Endothelial cell of umbilical vein (primary cell): ENCODE results near the gene PTPN12. TPM values are rescaled to one million over a fixed set of nuclear protein-coding genes. Genes with fewer than 3 reads are reported as not detected.

Source experiments
- BruUV-seq: library from RNA; stranded (reverse); fragments of 400-500 nt; replicated peaks from 2 replicates; lab custom pipeline; 2021; lab: Mats Ljungman, UMichigan
- CTCF ChIA-PET: fragments of 300-600, 350-600 bp; sonication (Branson Sonifier 250); formaldehyde crosslinking; loops from one replicate; lab custom pipeline; 2021; ENCODE audit warnings: antibody characterized with exemption, inconsistent platforms; lab: Charles Lee
- POLR2A ChIA-PET: fragments of 300-600, 350-600 bp; sonication (Branson Sonifier 250); formaldehyde crosslinking; loops from one replicate; lab custom pipeline; 2021; ENCODE audit warnings: antibody characterized with exemption, inconsistent platforms; lab: Charles Lee
- DNase-seq: peaks from one replicate; pipeline ENCODE4 v3.0.0-alpha.2; 2011; ENCODE audit warnings: low read depth, low spot score
- FAIRE-seq: peaks from 2 replicates; lab custom pipeline; 2011; peaks lifted over from hg19 to GRCh38; lab: Jason Lieb, UNC
- H2AFZ ChIP-seq: 2 replicates; pipeline ENCODE4 v1.6.0; 2012; ENCODE audit warnings: low read depth, low read length, control low read depth, inconsistent platforms
- H3K27ac ChIP-seq: 2 replicates; pipeline ENCODE4 v1.5.1; 2011; ENCODE audit warnings: low read depth, mild to moderate bottlenecking, control low read depth, low read length, moderate library complexity; ENCODE audit not compliant: insufficient read depth
- H3K27me3 ChIP-seq, 2 experiments: 2 replicates each; pipeline versions ENCODE4 v1.6.0 to v1.6.1; 2011; ENCODE audit warnings: low read length in 2 of 2, mixed read lengths in 1 of 2; ENCODE audit not compliant: control insufficient read depth in 2 of 2, insufficient read depth in 2 of 2
- H3K36me3 ChIP-seq, 2 experiments: 2 replicates in 1 of 2; 3 replicates in 1 of 2; pipeline ENCODE4 v1.5.1; 2011; ENCODE audit warnings: low read length in 2 of 2, mild to moderate bottlenecking in 1 of 2, moderate library complexity in 1 of 2; ENCODE audit not compliant: control insufficient read depth in 2 of 2, insufficient read depth in 2 of 2; ENCODE audit errors: extremely low read depth in 1 of 2
- H3K4me1 ChIP-seq: 3 replicates; pipeline ENCODE4 v1.5.1; 2011; ENCODE audit warnings: mild to moderate bottlenecking, low read length; ENCODE audit not compliant: control insufficient read depth, insufficient read depth; ENCODE audit errors: extremely low read depth
- H3K4me2 ChIP-seq: 2 replicates; pipeline ENCODE4 v1.6.1; 2011; ENCODE audit warnings: low read length, control low read depth, mixed read lengths; ENCODE audit not compliant: insufficient read depth
- H3K4me3 ChIP-seq, 3 experiments: fragments of 200-600 bp in 1 of 3; sonication (generic), shearing (Covaris generic) in 1 of 3; replicated peaks in 1 of 3; 2 replicates each; pipeline ENCODE4 v1.5.1; 2011 to 2016; ENCODE audit warnings: control low read depth in 3 of 3, low read length in 3 of 3, mild to moderate bottlenecking in 2 of 3, inconsistent platforms in 1 of 3, low read depth in 1 of 3, moderate library complexity in 1 of 3; ENCODE audit not compliant: insufficient read depth in 1 of 3
- H3K79me2 ChIP-seq: 2 replicates; pipeline ENCODE4 v1.6.0; 2012; ENCODE audit warnings: low read length, inconsistent platforms; ENCODE audit not compliant: control insufficient read depth, insufficient read depth
- H3K9ac ChIP-seq: replicated peaks from 2 replicates; pipeline ENCODE3; 2011; ENCODE audit warnings: low read length, control low read depth; ENCODE audit not compliant: insufficient read depth; ENCODE audit errors: extremely low read depth
- H3K9me1 ChIP-seq: replicated peaks from 3 replicates; pipeline ENCODE4 v1.6.0; 2011; ENCODE audit warnings: mild to moderate bottlenecking, low read length; ENCODE audit not compliant: control insufficient read depth, insufficient read depth; ENCODE audit errors: extremely low read depth
- H3K9me3 ChIP-seq: replicated peaks from 2 replicates; pipeline ENCODE4 v1.5.1; 2012; ENCODE audit warnings: low read length, inconsistent platforms; ENCODE audit not compliant: control insufficient read depth, insufficient read depth
- H4K20me1 ChIP-seq: replicated peaks from 2 replicates; pipeline ENCODE3; 2011; ENCODE audit warnings: mild to moderate bottlenecking, low read length; ENCODE audit not compliant: control insufficient read depth, insufficient read depth; ENCODE audit errors: extremely low read depth
- CTCF ChIP-seq, 2 donors: IDR thresholded peaks; 1 replicate in 1 of 2; 2 replicates in 1 of 2; pipeline ENCODE4 v1.5.1; 2011; ENCODE audit warnings: low read length in 2 of 2, mild to moderate bottlenecking in 2 of 2, moderate library complexity in 2 of 2, control low read depth in 1 of 2, inconsistent platforms in 1 of 2, low read depth in 1 of 2; ENCODE audit not compliant: insufficient read depth in 1 of 2; ENCODE audit errors: extremely low read depth in 1 of 2
- EZH2 ChIP-seq: IDR thresholded peaks from 2 replicates; pipeline ENCODE4 v1.6.1; 2012; ENCODE audit warnings: borderline replicate concordance, low read depth, mild to moderate bottlenecking, moderate library complexity, low read length, inconsistent platforms; ENCODE audit not compliant: severe bottlenecking
- FOS ChIP-seq: IDR thresholded peaks from 2 replicates; pipeline ENCODE4 v1.6.1; 2011; ENCODE audit warnings: mild to moderate bottlenecking, low read length, moderate library complexity, borderline replicate concordance; ENCODE audit not compliant: insufficient read depth
- GATA2 ChIP-seq: IDR thresholded peaks from 2 replicates; pipeline ENCODE4 v1.7.0; 2011; ENCODE audit warnings: low read depth, mild to moderate bottlenecking, moderate library complexity, mixed read lengths, low read length; ENCODE audit not compliant: insufficient read length, insufficient read depth
- JUN ChIP-seq: IDR thresholded peaks from 2 replicates; pipeline ENCODE4 v1.6.1; 2011; ENCODE audit warnings: borderline replicate concordance, low read depth; ENCODE audit not compliant: insufficient read length, insufficient read depth
- MAX ChIP-seq: IDR thresholded peaks from 2 replicates; pipeline ENCODE4 v1.6.1; 2011; ENCODE audit not compliant: insufficient read depth, insufficient read length
- MYC ChIP-seq: IDR thresholded peaks from one replicate; pipeline ENCODE4 v1.6.1; 2011; ENCODE audit warnings: mild to moderate bottlenecking, low read depth, low read length
- POLR2A ChIP-seq: IDR thresholded peaks from 2 replicates; pipeline ENCODE4 v1.6.1; 2012; ENCODE audit warnings: low read depth, mild to moderate bottlenecking, control low read depth, low read length
- POLR2AphosphoS5 ChIP-seq: IDR thresholded peaks from 2 replicates; pipeline ENCODE4 v1.6.1; 2012; ENCODE audit warnings: low read depth, mild to moderate bottlenecking, control low read depth, low read length, moderate library complexity; ENCODE audit not compliant: insufficient read depth
- dilution Hi-C: fragments of 300-500 bp; cut with MboI; formaldehyde crosslinking; loops from one replicate; pipeline ENCODE4 v1.15.0; 2019; ENCODE audit warnings: low sequenced_read_pairs; ENCODE audit not compliant: extremely low pct_ligation_motif_present
- intact Hi-C: fragments of 100-400 bp; cut with micrococcal nuclease; formaldehyde crosslinking; loops from one replicate; pipeline ENCODE4 v1.10.0; 2022
- polyA plus RNA-seq, 4 experiments: library from polyadenylated mRNA; depleted of rRNA in 3 of 4; stranded (reverse) in 3 of 4; unstranded in 1 of 4; fragments of >200 nt; gene quantifications; 2 replicates each; pipeline versions ENCODE4 v1.2.1 to v1.2.3, GENCODE V29; 2011 to 2012; ENCODE audit warnings: missing spikeins in 1 of 4
- total RNA-seq: library from RNA; stranded (reverse); gene quantifications from 2 replicates; pipeline ENCODE4 v1.2.3, GENCODE V29; 2021

The PTPN12 gene
- total and polyA plus RNA-seq, 2 donors (not counting 3 experiments of a cell fraction or from before 2014, with no cell fraction given), result 30.6 to 137 TPM

- dilution Hi-C loops, result no loop called here
- H4K20me1 ChIP-seq, result peaks cover 20% of the 10 kb centered on the region
These were observed 21.3 kb downstream of the PTPN12 start for GRCh38 chr7:77558284-77558967.

GRCh38 chr7:77561352-77561751, 24.3 kb downstream of the PTPN12 start:
- no peak for TF ChIP-seq POLR2AphosphoS5
- no peak for TF ChIP-seq FOS
- TF ChIP-seq CTCF (IDR thresholded peaks at IDR 0.05; ENCODE audit: extremely low read depth in 1 of 2, insufficient read depth in 1 of 2, low read depth in 1 of 2, low read length in 2 of 2), result no peak
- no peak for TF ChIP-seq MAX
- no peak for TF ChIP-seq POLR2A
- no peak for TF ChIP-seq GATA2
- Histone ChIP-seq H3K9me3 (no peaks in the 10 kb centered on the region), H3K27ac (no peak overlapping the region), H2AFZ (no peak overlapping the region), H3K4me2 (no peak overlapping the region), H3K4me3 (no peak overlapping the region), H3K4me1 (peaks cover 11% of the 10 kb centered on the region), H3K27me3 (no peaks in the 10 kb centered on the region), H3K79me2 (peaks cover 98% of the 10 kb centered on the region), H4K20me1 (peaks cover 32% of the 10 kb centered on the region), H3K9me1 (no peaks in the 10 kb centered on the region), H3K9ac (no peak overlapping the region), H3K36me3 (peaks cover 0 to 2% of the 10 kb centered on the region in 2 experiments)
- FAIRE-seq, result no peak
- CTCF ChIA-PET, result no interaction called here
- POLR2A ChIA-PET, result no interaction called here
- dilution Hi-C loops, result no loop called here
- intact Hi-C loops, result no loop called here
- no TSS peak for BruUV-seq
- no peak for DNase-seq

More at GRCh38 chr7:77558284-77558967, 21.3 kb downstream of the PTPN12 start:
- Histone ChIP-seq H3K27ac (no peak overlapping the region), H3K9ac (no peak overlapping the region), H3K27me3 (no peaks in the 10 kb centered on the region), H3K36me3 (peaks cover 0 to 2% of the 10 kb centered on the region in 2 experiments), H3K79me2 (peaks cover 98% of the 10 kb centered on the region), H3K4me1 (peaks cover 6% of the 10 kb centered on the region), H3K9me3 (no peaks in the 10 kb centered on the region), H3K9me1 (no peaks in the 10 kb centered on the region), H2AFZ (no peak overlapping the region), H3K4me3 (no peak overlapping the region), H3K4me2 (no peak overlapping the region)
- no peak for FAIRE-seq
- no TSS peak for BruUV-seq
- TF ChIP-seq POLR2AphosphoS5 (no peak), GATA2 (no peak), FOS (no peak), MYC (no peak), JUN (no peak), MAX (no peak), EZH2 (no peak)
- DNase-seq, result no peak
- intact Hi-C loops, result no loop called here
- CTCF ChIA-PET, result no interaction called here
- POLR2A ChIA-PET, result interaction anchor here (1.3 kb wide), 1 partner anchor 21 kb away, joined by 7 read pairs; the partner anchor contains the start of gene PTPN12
